Kidney (tissue), 14 donors: ENCODE data around the gene VHLL. TPM values are rescaled to one million over a fixed set of nuclear protein-coding genes. Genes with fewer than 3 reads are reported as not detected.
"Not testable (repeated sequence)": the region's sequence is repeated elsewhere in the genome, so short reads cannot be mapped to it uniquely, and the experiment has no call there.

Experiments
- DNase-seq, 5 donors: peaks; one replicate each; pipeline ENCODE4 v3.0.0-alpha.2; 2013 to 2020
- FAIRE-seq: peaks from 2 replicates; lab custom pipeline; 2012; peaks lifted over from hg19 to GRCh38; lab: Jason Lieb, UNC
- H3K27ac ChIP-seq, 2 donors: one replicate each; pipeline ENCODE4 v1.7.0; 2013; ENCODE audit warnings: low read depth in 2 of 2, low read length in 2 of 2, inconsistent platforms in 1 of 2
- H3K27me3 ChIP-seq: one replicate; pipeline ENCODE4 v1.7.1; 2013; ENCODE audit warnings: low read length, inconsistent platforms; ENCODE audit not compliant: control insufficient read depth, insufficient read depth
- H3K36me3 ChIP-seq, 3 donors: one replicate each; pipeline versions ENCODE4 v1.7.0 to v1.7.1; 2013; ENCODE audit warnings: low read length in 3 of 3, control low read depth in 1 of 3, inconsistent platforms in 1 of 3; ENCODE audit not compliant: insufficient read depth in 3 of 3, control insufficient read depth in 2 of 3
- H3K4me1 ChIP-seq, 3 donors: one replicate each; pipeline versions ENCODE4 v1.7.0 to v1.7.1; 2013; ENCODE audit warnings: low read length in 3 of 3, inconsistent platforms in 1 of 3, low read depth in 1 of 3; ENCODE audit not compliant: control insufficient read depth in 2 of 3, insufficient read depth in 2 of 3
- H3K4me3 ChIP-seq, 3 donors: one replicate each; pipeline versions ENCODE4 v1.7.0 to v1.8.1; 2013; ENCODE audit warnings: low read length in 3 of 3, control low read depth in 1 of 3, inconsistent platforms in 1 of 3
- H3K9ac ChIP-seq, 3 donors: one replicate each; pipeline versions ENCODE4 v1.7.0 to v1.7.1; 2013; ENCODE audit warnings: low read length in 3 of 3, control low read depth in 1 of 3, inconsistent platforms in 1 of 3
- H3K9me3 ChIP-seq, 3 donors: one replicate each; pipeline versions ENCODE4 v1.7.0 to v1.7.1; 2013; ENCODE audit warnings: low read length in 3 of 3, control low read depth in 1 of 3, inconsistent platforms in 1 of 3; ENCODE audit not compliant: control insufficient read depth in 2 of 3, insufficient read depth in 1 of 3
- CTCF ChIP-seq: IDR thresholded peaks from 3 replicates; pipeline ENCODE4 v1.5.1; 2012; ENCODE audit warnings: mild to moderate bottlenecking, moderate library complexity, borderline replicate concordance; ENCODE audit not compliant: insufficient read depth; ENCODE audit errors: extremely low read depth
- intact Hi-C: fragments of 100-400 bp; cut with DNase I; formaldehyde crosslinking; loops from one replicate; pipeline ENCODE4 v1.11.1; 2022
- polyA plus RNA-seq: library from polyadenylated mRNA; stranded (reverse); fragments of 350-450 nt; fragmentation: Illumina TruSeq; extraction: RNeasy Lipid Tissue Mini Kit (QIAGEN cat#74804); gene quantifications from one replicate; pipeline ENCODE4 v1.2.3, GENCODE V29; 2014; ENCODE audit warnings: low read depth, low replicate concordance; ENCODE audit not compliant: insufficient read depth
- total RNA-seq: library from RNA; stranded (reverse); fragmentation: NEBNext Ultra II Directional; extraction: Animal tissue kit (Norgen Biotek cat#: 25700); gene quantifications from one replicate; pipeline ENCODE4 v1.2.1, GENCODE V29; 2021
- donor health status: control.
- donor health status: control.
- donor health status: control.
- donor health status: control.
- donor health status: control.
- donor health status: DM: yes; HTN: yes; CAD: no.
- donor health status: Normal renal cell carcinoma (clear cell type).

The VHLL gene
- total and polyA plus RNA-seq, 2 donors from 2014 or later = not detected

GRCh38 chr1:156337888-156338179 is 38.7 kb upstream of the VHLL start:
- no peak for FAIRE-seq
- no peak for DNase-seq
- Histone ChIP-seq H3K4me1 (peaks cover 0 to 11% (median 6%) of the 10 kb centered on the region in 3 donors), H3K27ac (peak overlapping the region; percentile 82 to 85), H3K9me3 (no peaks in the 10 kb centered on the region), H3K36me3 (peaks cover 0 to 24% (median 6%) of the 10 kb centered on the region in 3 donors), H3K27me3 (no peaks in the 10 kb centered on the region), H3K4me3 (peak overlapping the region; percentile 84 to 97 (median 92)), H3K9ac (peak overlapping the region; percentile 41 to 90 (median 52))
- no peak for TF ChIP-seq CTCF
- intact Hi-C loops = no loop called here

- no peak for FAIRE-seq
- intact Hi-C loops = no loop called here
Observed at GRCh38 chr1:156337052-156337887, 38.2 kb upstream of the VHLL start.

GRCh38 chr1:156336242-156336641 is 37.1 kb upstream of the VHLL start:
- no peak for FAIRE-seq
- no peak for TF ChIP-seq CTCF
- peaks cover 3 to 28% (median 13%) of the 10 kb centered on the region in 3 donors for H3K36me3 ChIP-seq
- intact Hi-C loops = no loop called here
- H3K27ac ChIP-seq = no peak overlapping the region
- peaks cover 0 to 11% (median 6%) of the 10 kb centered on the region in 3 donors for H3K4me1 ChIP-seq
- peak overlapping the region in 1 of 3 donors; percentile 62 for H3K9ac ChIP-seq
- H3K4me3 ChIP-seq = peak overlapping the region in 2 of 3 donors; percentile 36 to 84
- no peaks in the 10 kb centered on the region for H3K9me3 ChIP-seq
- no peak for DNase-seq
- no peaks in the 10 kb centered on the region for H3K27me3 ChIP-seq

More at GRCh38 chr1:156337052-156337887, 38.2 kb upstream of the VHLL start:
- TF ChIP-seq CTCF = no peak
- no peaks in the 10 kb centered on the region for H3K9me3 ChIP-seq
- H3K27me3 ChIP-seq = no peaks in the 10 kb centered on the region
- H3K36me3 ChIP-seq = peaks cover 3 to 28% (median 11%) of the 10 kb centered on the region in 3 donors
- DNase-seq = no peak
- peak overlapping the region; percentile 84 to 97 (median 92) for H3K4me3 ChIP-seq
- peak overlapping the region; percentile 41 to 90 (median 52) for H3K9ac ChIP-seq
- H3K4me1 ChIP-seq = peaks cover 0 to 11% (median 6%) of the 10 kb centered on the region in 3 donors
- H3K27ac ChIP-seq = peak overlapping the region; percentile 82 to 85

GRCh38 chr1:156323179-156323578 is 24.1 kb upstream of the VHLL start:
- H3K4me3 ChIP-seq, H3K27me3 ChIP-seq, intact Hi-C loops, H3K4me1 ChIP-seq, H3K27ac ChIP-seq, DNase-seq, H3K9ac ChIP-seq, FAIRE-seq, H3K9me3 ChIP-seq: not testable (repeated sequence)
- peaks cover 17 to 40% (median 35%) of the 10 kb centered on the region in 3 donors for H3K36me3 ChIP-seq
